Measurements from ENCODE around the gene ZNF853. TPM values are rescaled to one million over a fixed set of nuclear protein-coding genes. Genes with fewer than 3 reads are reported as not detected.
"Not testable (repeated sequence)": the region's sequence is repeated elsewhere in the genome, so short reads cannot be mapped to it uniquely, and the experiment has no call there.

The ZNF853 gene
- total RNA-seq, 1 donor = 0.54 TPM

GRCh38 chr7:6656413-6656812 lies 41.0 kb downstream of the ZNF853 start:
- TF ChIP-seq CTCF (IDR thresholded peaks at IDR 0.05; ENCODE audit: insufficient read depth, low read length) = no peak
- H3K4me3 ChIP-seq (ENCODE audit: low read depth, low read length) = no peak overlapping the region
- DNase-seq (ENCODE audit: low read depth) = no peak

- H3K4me3 ChIP-seq (ENCODE audit: low read depth, low read length) = no peak overlapping the region
- no peak for DNase-seq (ENCODE audit: low read depth)
- no peak for TF ChIP-seq CTCF (IDR thresholded peaks at IDR 0.05; ENCODE audit: insufficient read depth, low read length)
Measured at GRCh38 chr7:6658618-6659345, 43.4 kb downstream of the ZNF853 start.

GRCh38 chr7:6670851-6671250 lies 55.4 kb downstream of the ZNF853 start:
- not testable (repeated sequence) for DNase-seq (ENCODE audit: low read depth); H3K4me3 ChIP-seq (ENCODE audit: low read depth, low read length)

Other genes with a start within 250 kb of the ZNF853 start
- 71.3 and 97.5 TPM in 2 replicates for gene RAC1, start 241.1 kb upstream of the ZNF853 start, total RNA-seq (ENCODE audit: low replicate concordance)
- 21.4 and 38.3 TPM in 2 replicates for gene DAGLB, start 167.7 kb upstream of the ZNF853 start, total RNA-seq (ENCODE audit: low replicate concordance)
- gene KDELR2, start 131.5 kb upstream of the ZNF853 start, total RNA-seq (ENCODE audit: low replicate concordance) = 57.0 and 434 TPM in 2 replicates
- gene GRID2IP, start 64.1 kb upstream of the ZNF853 start, total RNA-seq (ENCODE audit: low replicate concordance) = not detected in 2 replicates
- 51.2 and 63.8 TPM in 2 replicates for gene ZDHHC4, start 38.2 kb upstream of the ZNF853 start, total RNA-seq (ENCODE audit: low replicate concordance)
- gene INTS15, start 25.6 kb upstream of the ZNF853 start, total RNA-seq (ENCODE audit: low replicate concordance) = 8.7 and 10.8 TPM in 2 replicates
- gene ZNF316, start 21.7 kb downstream of the ZNF853 start, total RNA-seq (ENCODE audit: low replicate concordance) = 9.9 and 21.0 TPM in 2 replicates
- gene ZNF12, start 91.3 kb downstream of the ZNF853 start, total RNA-seq (ENCODE audit: low replicate concordance) = 16.9 and 36.9 TPM in 2 replicates
- not detected in 2 replicates for gene RSPH10B2, start 138.5 kb downstream of the ZNF853 start, total RNA-seq (ENCODE audit: low replicate concordance)
- gene CCZ1B, start 210.7 kb downstream of the ZNF853 start, total RNA-seq (ENCODE audit: low replicate concordance) = 45.6 and 114 TPM in 2 replicates